ENCODE measurements around the gene MAP3K21. TPM values are rescaled to one million over a fixed set of nuclear protein-coding genes. Genes with fewer than 3 reads are reported as not detected.

Gene MAP3K21
- total RNA-seq, 1 experiment from 2014 or later = 24.2 TPM

- Mint-ChIP-seq H3K4me1 (ENCODE audit: insufficient read depth, unreplicated experiment) (peaks cover 17% of the 10 kb centered on the region), H3K27ac (ENCODE audit: low read depth, unreplicated experiment) (peak overlapping the region; percentile 54)
These were observed 36.5 kb downstream of the MAP3K21 start for GRCh38 chr1:233364026-233364425.

GRCh38 chr1:233364695-233365539, 37.4 kb downstream of the MAP3K21 start:
- intact Hi-C loops (cut with micrococcal nuclease) = loop anchor here (1.0 kb wide), 3 partner anchors 61 to 701 kb away; no protein-coding TSS in a partner anchor
- Mint-ChIP-seq H3K9me3 (ENCODE audit: unreplicated experiment) (no peaks in the 10 kb centered on the region), H3K4me1 (ENCODE audit: insufficient read depth, unreplicated experiment) (peaks cover 17% of the 10 kb centered on the region), H3K27ac (ENCODE audit: low read depth, unreplicated experiment) (peak overlapping the region; percentile 54), H3K27me3 (ENCODE audit: insufficient read depth, unreplicated experiment) (no peaks in the 10 kb centered on the region), H3K36me3 (ENCODE audit: insufficient read depth, unreplicated experiment) (peaks cover 27% of the 10 kb centered on the region), H3K4me3 (ENCODE audit: unreplicated experiment) (no peak overlapping the region)
- BruUV-seq (replicated peaks) = no TSS peak
- TF ChIP-seq CTCF (IDR thresholded peaks at IDR 0.05; ENCODE audit: unreplicated experiment) = peak; percentile 72
- CTCF ChIA-PET = interaction anchor here (0.6 to 8.2 kb wide), 47 partner anchors 9 to 1964 kb away, joined by 3 to 62 read pairs (median 5); partner anchors contain the start of genes COA6 and TARBP1
- POLR2A ChIA-PET = interaction anchor here (0.6 to 2.2 kb wide), 5 partner anchors 8 to 1539 kb away, joined by 3 to 9 read pairs (median 3); no protein-coding TSS in a partner anchor
- peak; percentile 56 for DNase-seq (ENCODE audit: unreplicated experiment)

More at GRCh38 chr1:233364026-233364425, 36.5 kb downstream of the MAP3K21 start:
- DNase-seq (ENCODE audit: unreplicated experiment) = no peak
- Mint-ChIP-seq H3K4me3 (ENCODE audit: unreplicated experiment) (no peak overlapping the region), H3K9me3 (ENCODE audit: unreplicated experiment) (no peaks in the 10 kb centered on the region), H3K36me3 (ENCODE audit: insufficient read depth, unreplicated experiment) (peaks cover 31% of the 10 kb centered on the region), H3K27me3 (ENCODE audit: insufficient read depth, unreplicated experiment) (no peaks in the 10 kb centered on the region)
- no TSS peak for BruUV-seq (replicated peaks)
- ChIA-PET POLR2A (interaction anchor here (0.6 to 2.2 kb wide), 6 partner anchors 24 to 1539 kb away, joined by 3 to 9 read pairs (median 4); no protein-coding TSS in a partner anchor), CTCF (interaction anchor here (0.6 to 8.2 kb wide), 39 partner anchors 9 to 1139 kb away, joined by 3 to 62 read pairs (median 5); partner anchors contain the start of genes COA6 and TARBP1)
- intact Hi-C loops (cut with micrococcal nuclease) = loop anchor here (1.0 kb wide), 3 partner anchors 60 to 702 kb away; no protein-coding TSS in a partner anchor
- no peak for TF ChIP-seq CTCF (IDR thresholded peaks at IDR 0.05; ENCODE audit: unreplicated experiment)

GRCh38 chr1:233366575-233366974, 39.1 kb downstream of the MAP3K21 start:
- Mint-ChIP-seq H3K27ac (ENCODE audit: low read depth, unreplicated experiment) (no peak overlapping the region), H3K4me1 (ENCODE audit: insufficient read depth, unreplicated experiment) (peaks cover 17% of the 10 kb centered on the region), H3K9me3 (ENCODE audit: unreplicated experiment) (no peaks in the 10 kb centered on the region), H3K4me3 (ENCODE audit: unreplicated experiment) (no peak overlapping the region), H3K27me3 (ENCODE audit: insufficient read depth, unreplicated experiment) (no peaks in the 10 kb centered on the region), H3K36me3 (ENCODE audit: insufficient read depth, unreplicated experiment) (peaks cover 14% of the 10 kb centered on the region)
- no peak for TF ChIP-seq CTCF (IDR thresholded peaks at IDR 0.05; ENCODE audit: unreplicated experiment)
- intact Hi-C loops (cut with micrococcal nuclease) = no loop called here
- CTCF ChIA-PET = interaction anchor here (0.7 to 8.2 kb wide), 15 partner anchors 8 to 943 kb away, joined by 3 to 62 read pairs (median 3); no protein-coding TSS in a partner anchor
- POLR2A ChIA-PET = interaction anchor here (1.0 to 2.4 kb wide), 8 partner anchors 10 to 72 kb away, joined by 3 to 9 read pairs (median 4); no protein-coding TSS in a partner anchor
- BruUV-seq (replicated peaks) = no TSS peak
- no peak for DNase-seq (ENCODE audit: unreplicated experiment)

Data from MCF 10A (cell line).